ENCODE measurements around the gene CCSAP. TPM values are rescaled to one million over a fixed set of nuclear protein-coding genes. Genes with fewer than 3 reads are reported as not detected.
"Not testable (repeated sequence)": the region's sequence is repeated elsewhere in the genome, so short reads cannot be mapped to it uniquely, and the experiment has no call there.

Gene CCSAP
- polyA plus RNA-seq, 3 donors = 5.2 to 12.2 (median 6.7) TPM

- H3K27ac Mint-ChIP-seq = peak overlapping the region in 3 of 7 donors; percentile 39 to 70 (median 54)
- H3K36me3 ChIP-seq (replicated peaks in 1 of 2; ENCODE audit: control insufficient read depth in 1 of 2, insufficient read depth in 2 of 2, low read length in 2 of 2) = peaks cover 25 to 59% of the 10 kb centered on the region in 2 donors
- intact Hi-C loops (cut with micrococcal nuclease) = no loop called here
Observed at GRCh38 chr1:229328598-229329362, 14.1 kb downstream of the CCSAP start.

GRCh38 chr1:229327765-229328164 is 15.1 kb downstream of the CCSAP start:
- H2AFZ ChIP-seq (ENCODE audit: insufficient read depth, low read depth, low read length, poor library complexity, severe bottlenecking); DNase-seq; H3K4me3 ChIP-seq (replicated peaks in 1 of 3; ENCODE audit: low read depth in 2 of 3, low read length in 3 of 3); H3K27me3 Mint-ChIP-seq (ENCODE audit: low read depth in 3 of 3); H3K4me2 ChIP-seq (replicated peaks; ENCODE audit: extremely low read depth, low read length, poor library complexity, severe bottlenecking); H3K4me3 Mint-ChIP-seq; H4K20me1 ChIP-seq (ENCODE audit: insufficient read depth, low read length); intact Hi-C loops (cut with micrococcal nuclease); H3K9me3 Mint-ChIP-seq; H3K9ac ChIP-seq (ENCODE audit: insufficient read depth, low read length, poor library complexity, severe bottlenecking); H3K27ac ChIP-seq (ENCODE audit: low read depth in 1 of 2, low read length in 2 of 2); H3K27me3 ChIP-seq (ENCODE audit: control insufficient read depth in 2 of 2, insufficient read depth in 2 of 2, low read length in 2 of 2); H3K9me3 ChIP-seq (replicated peaks in 1 of 2; ENCODE audit: control insufficient read depth in 1 of 2, insufficient read depth in 1 of 2, low read length in 2 of 2): not testable (repeated sequence)
- Mint-ChIP-seq H3K36me3 (peaks cover 56 to 58% of the 10 kb centered on the region in 2 donors), H3K27ac (peak overlapping the region in 2 of 7 donors; percentile 54 to 70), H3K4me1 (peaks cover 12% of the 10 kb centered on the region)
- peaks cover 0 to 20% of the 10 kb centered on the region in 2 donors for H3K4me1 ChIP-seq (ENCODE audit: control insufficient read depth in 1 of 2, insufficient read depth in 2 of 2, low read length in 2 of 2)
- peaks cover 34 to 69% of the 10 kb centered on the region in 2 donors for H3K36me3 ChIP-seq (replicated peaks in 1 of 2; ENCODE audit: control insufficient read depth in 1 of 2, insufficient read depth in 2 of 2, low read length in 2 of 2)
- WGBS (ENCODE audit: insufficient coverage) = 100% methylated on average over 2 of the region's 6 CpGs
- H3K79me2 ChIP-seq (ENCODE audit: insufficient read depth, low read length) = peaks cover 74% of the 10 kb centered on the region

More at GRCh38 chr1:229328598-229329362, 14.1 kb downstream of the CCSAP start:
- H3K4me2 ChIP-seq (replicated peaks; ENCODE audit: extremely low read depth, low read length, poor library complexity, severe bottlenecking) = no peak overlapping the region
- no peak overlapping the region for H3K9ac ChIP-seq (ENCODE audit: insufficient read depth, low read length, poor library complexity, severe bottlenecking)
- peaks cover 3% of the 10 kb centered on the region for H4K20me1 ChIP-seq (ENCODE audit: insufficient read depth, low read length)
- WGBS (ENCODE audit: insufficient coverage) = 78% methylated on average over 2 of the region's 7 CpGs
- H2AFZ ChIP-seq (ENCODE audit: insufficient read depth, low read depth, low read length, poor library complexity, severe bottlenecking) = no peak overlapping the region
- H3K79me2 ChIP-seq (ENCODE audit: insufficient read depth, low read length) = peaks cover 78% of the 10 kb centered on the region
- H3K4me1 ChIP-seq (ENCODE audit: control insufficient read depth in 1 of 2, insufficient read depth in 2 of 2, low read length in 2 of 2) = peaks cover 0 to 20% of the 10 kb centered on the region in 2 donors
- H3K9me3 ChIP-seq (replicated peaks in 1 of 2; ENCODE audit: control insufficient read depth in 1 of 2, insufficient read depth in 1 of 2, low read length in 2 of 2) = no peaks in the 10 kb centered on the region
- DNase-seq = no peak
- Mint-ChIP-seq H3K4me3 (no peak overlapping the region), H3K27me3 (ENCODE audit: low read depth in 3 of 3) (no peaks in the 10 kb centered on the region), H3K36me3 (peaks cover 47 to 48% of the 10 kb centered on the region in 2 donors), H3K9me3 (no peaks in the 10 kb centered on the region), H3K4me1 (peaks cover 12% of the 10 kb centered on the region)
- no peak overlapping the region for H3K4me3 ChIP-seq (replicated peaks in 1 of 3; ENCODE audit: low read depth in 2 of 3, low read length in 3 of 3)
- no peaks in the 10 kb centered on the region for H3K27me3 ChIP-seq (ENCODE audit: control insufficient read depth in 2 of 2, insufficient read depth in 2 of 2, low read length in 2 of 2)
- no peak for TF ChIP-seq CTCF (IDR thresholded peaks at IDR 0.05)
- H3K27ac ChIP-seq (ENCODE audit: low read depth in 1 of 2, low read length in 2 of 2) = peak overlapping the region in 1 of 2 donors; percentile 57
